ENCODE data around the gene HDAC11.

DNA sequence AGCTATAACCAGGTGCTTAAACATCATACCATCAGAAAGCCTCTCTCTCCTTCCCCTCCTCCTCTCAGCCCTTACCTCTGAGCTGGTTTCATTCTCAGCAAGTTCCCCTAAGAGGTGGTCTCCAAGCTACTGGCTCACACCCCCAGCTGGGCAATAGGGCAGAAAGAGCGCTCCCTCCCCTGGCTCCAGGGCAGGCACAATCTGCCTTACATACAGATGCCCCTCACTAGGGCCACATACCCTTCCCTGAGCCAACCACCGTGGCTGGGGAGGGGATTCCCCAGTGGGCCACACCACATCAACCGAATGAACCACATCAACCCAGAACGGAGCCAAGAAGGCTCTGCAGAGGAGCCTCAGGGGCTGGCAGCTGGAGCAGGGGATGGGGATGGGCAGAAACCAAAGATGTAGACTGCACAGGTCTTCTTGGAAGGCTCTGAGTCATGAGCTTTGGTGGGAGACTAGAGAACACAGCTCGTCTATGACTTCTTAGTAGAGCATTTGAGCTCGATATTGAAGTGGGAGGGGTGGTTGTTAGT lies 64.3 kb downstream of the HDAC11 start:
- TF ChIP-seq FOXA1 (IDR thresholded peaks at IDR 0.05; ENCODE audit: borderline replicate concordance) (no peak), STAT5A (IDR thresholded peaks at IDR 0.05; ENCODE audit: borderline replicate concordance, low read length) (no peak), NR2F6 (CRISPR knock-in tag; IDR thresholded peaks at IDR 0.05) (no peak), RFX5 (IDR thresholded peaks at IDR 0.05; ENCODE audit: low read depth, low read length) (no peak), SMARCA5 (IDR thresholded peaks at IDR 0.05) (no peak), POLR2AphosphoS5 (IDR thresholded peaks at IDR 0.05; ENCODE audit: control insufficient read depth, insufficient read depth, low read depth, low read length) (no peak)
- TF ChIP-seq, protein P1, sequence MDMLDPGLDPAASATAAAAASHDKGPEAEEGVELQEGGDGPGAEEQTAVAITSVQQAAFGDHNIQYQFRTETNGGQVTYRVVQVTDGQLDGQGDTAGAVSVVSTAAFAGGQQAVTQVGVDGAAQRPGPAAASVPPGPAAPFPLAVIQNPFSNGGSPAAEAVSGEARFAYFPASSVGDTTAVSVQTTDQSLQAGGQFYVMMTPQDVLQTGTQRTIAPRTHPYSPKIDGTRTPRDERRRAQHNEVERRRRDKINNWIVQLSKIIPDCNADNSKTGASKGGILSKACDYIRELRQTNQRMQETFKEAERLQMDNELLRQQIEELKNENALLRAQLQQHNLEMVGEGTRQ (CRISPR knock-in tag; IDR thresholded peaks at IDR 0.05): no peak
- TF ChIP-seq, protein P2, sequence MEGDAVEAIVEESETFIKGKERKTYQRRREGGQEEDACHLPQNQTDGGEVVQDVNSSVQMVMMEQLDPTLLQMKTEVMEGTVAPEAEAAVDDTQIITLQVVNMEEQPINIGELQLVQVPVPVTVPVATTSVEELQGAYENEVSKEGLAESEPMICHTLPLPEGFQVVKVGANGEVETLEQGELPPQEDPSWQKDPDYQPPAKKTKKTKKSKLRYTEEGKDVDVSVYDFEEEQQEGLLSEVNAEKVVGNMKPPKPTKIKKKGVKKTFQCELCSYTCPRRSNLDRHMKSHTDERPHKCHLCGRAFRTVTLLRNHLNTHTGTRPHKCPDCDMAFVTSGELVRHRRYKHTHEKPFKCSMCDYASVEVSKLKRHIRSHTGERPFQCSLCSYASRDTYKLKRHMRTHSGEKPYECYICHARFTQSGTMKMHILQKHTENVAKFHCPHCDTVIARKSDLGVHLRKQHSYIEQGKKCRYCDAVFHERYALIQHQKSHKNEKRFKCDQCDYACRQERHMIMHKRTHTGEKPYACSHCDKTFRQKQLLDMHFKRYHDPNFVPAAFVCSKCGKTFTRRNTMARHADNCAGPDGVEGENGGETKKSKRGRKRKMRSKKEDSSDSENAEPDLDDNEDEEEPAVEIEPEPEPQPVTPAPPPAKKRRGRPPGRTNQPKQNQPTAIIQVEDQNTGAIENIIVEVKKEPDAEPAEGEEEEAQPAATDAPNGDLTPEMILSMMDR (IDR thresholded peaks at IDR 0.05 in 2 of 3, conservative IDR thresholded peaks at IDR 0.05 in 1 of 3; ENCODE audit: insufficient read depth in 2 of 3, low read depth in 1 of 3, low read length in 3 of 3): no peak

All from K562 (cell line).